PC-3 (cell line): Measurements from ENCODE around the gene RNF217.

Experiments used
- EZH2 ChIP-seq: fragments of 300-600 bp; sonication (generic); IDR thresholded peaks from one replicate; pipeline ENCODE4 v1.6.1; 2017; ENCODE audit warnings: antibody characterized with exemption, mild to moderate bottlenecking, low read length; ENCODE audit not compliant: unreplicated experiment
- EZH2phosphoT487 ChIP-seq: fragments of 300-600 bp; sonication (generic); IDR thresholded peaks from 2 replicates; pipeline ENCODE4 v1.6.1; 2018; ENCODE audit warnings: mild to moderate bottlenecking, antibody characterized with exemption, low read length, borderline replicate concordance
- TF ChIP-seq, protein P1 (sequence below): fragments of 300-600 bp; sonication (generic); conservative IDR thresholded peaks from 2 replicates; pipeline ENCODE4 v1.5.1; 2017; ENCODE audit warnings: antibody characterized with exemption, low read depth, mild to moderate bottlenecking, low read length

- TF ChIP-seq, protein P1, sequence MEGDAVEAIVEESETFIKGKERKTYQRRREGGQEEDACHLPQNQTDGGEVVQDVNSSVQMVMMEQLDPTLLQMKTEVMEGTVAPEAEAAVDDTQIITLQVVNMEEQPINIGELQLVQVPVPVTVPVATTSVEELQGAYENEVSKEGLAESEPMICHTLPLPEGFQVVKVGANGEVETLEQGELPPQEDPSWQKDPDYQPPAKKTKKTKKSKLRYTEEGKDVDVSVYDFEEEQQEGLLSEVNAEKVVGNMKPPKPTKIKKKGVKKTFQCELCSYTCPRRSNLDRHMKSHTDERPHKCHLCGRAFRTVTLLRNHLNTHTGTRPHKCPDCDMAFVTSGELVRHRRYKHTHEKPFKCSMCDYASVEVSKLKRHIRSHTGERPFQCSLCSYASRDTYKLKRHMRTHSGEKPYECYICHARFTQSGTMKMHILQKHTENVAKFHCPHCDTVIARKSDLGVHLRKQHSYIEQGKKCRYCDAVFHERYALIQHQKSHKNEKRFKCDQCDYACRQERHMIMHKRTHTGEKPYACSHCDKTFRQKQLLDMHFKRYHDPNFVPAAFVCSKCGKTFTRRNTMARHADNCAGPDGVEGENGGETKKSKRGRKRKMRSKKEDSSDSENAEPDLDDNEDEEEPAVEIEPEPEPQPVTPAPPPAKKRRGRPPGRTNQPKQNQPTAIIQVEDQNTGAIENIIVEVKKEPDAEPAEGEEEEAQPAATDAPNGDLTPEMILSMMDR: no peak
- TF ChIP-seq EZH2 (no peak), EZH2phosphoT487 (no peak)
These were observed 167.1 kb downstream of the RNF217 start for GRCh38 chr6:125129354-125129753.
